OCI-M1 (cell line): ENCODE data around the gene PIK3CG.

Experiments
- DNase-seq: peaks from one replicate; lab custom pipeline; 2025; lab: John Stamatoyannopoulos, UW

The PIK3CG gene

GRCh38 chr7:106858618-106859532 is 6.2 kb upstream of the PIK3CG start:
- no peak for DNase-seq

- no peak for DNase-seq
These were observed 2.6 kb upstream of the PIK3CG start for GRCh38 chr7:106862317-106863089.

GRCh38 chr7:106863274-106863997 is 1.6 kb upstream of the PIK3CG start:
- peak; percentile 16 for DNase-seq

GRCh38 chr7:106864298-106865081 is 592 bp upstream of the PIK3CG start:
- peak; percentile 25 for DNase-seq

GRCh38 chr7:106866298-106867281 is 1.5 kb downstream of the PIK3CG start:
- peak; percentile 78 for DNase-seq

GRCh38 chr7:106867641-106868351 is 2.7 kb downstream of the PIK3CG start:
- DNase-seq = no peak

GRCh38 chr7:106868364-106868763 is 3.3 kb downstream of the PIK3CG start:
- no peak for DNase-seq

GRCh38 chr7:106869954-106870353 is 4.9 kb downstream of the PIK3CG start:
- peak; percentile 17 for DNase-seq

GRCh38 chr7:106870528-106870927 is 5.4 kb downstream of the PIK3CG start:
- peak; percentile 42 for DNase-seq

GRCh38 chr7:106870983-106871410 is 5.9 kb downstream of the PIK3CG start:
- peak; percentile 49 for DNase-seq

GRCh38 chr7:106871793-106872571 is 6.9 kb downstream of the PIK3CG start:
- peak; percentile 6 for DNase-seq

GRCh38 chr7:106872763-106873162 is 7.7 kb downstream of the PIK3CG start:
- DNase-seq = no peak

- DNase-seq = no peak
These were observed 9.0 kb downstream of the PIK3CG start for GRCh38 chr7:106874076-106874475.

GRCh38 chr7:106875508-106875907 is 10.4 kb downstream of the PIK3CG start:
- no peak for DNase-seq

- no peak for DNase-seq
These were observed 13.8 kb downstream of the PIK3CG start for GRCh38 chr7:106878748-106879439.

GRCh38 chr7:106881984-106882383 is 16.9 kb downstream of the PIK3CG start:
- no peak for DNase-seq

- no peak for DNase-seq
These were observed 18.5 kb downstream of the PIK3CG start for GRCh38 chr7:106883456-106884026.

GRCh38 chr7:106885652-106886051 is 20.6 kb downstream of the PIK3CG start:
- DNase-seq = no peak
